GM21825 (cell line): ENCODE results near the gene GTF2A1L.
"Not testable (repeated sequence)": the region's sequence is repeated elsewhere in the genome, so short reads cannot be mapped to it uniquely, and the experiment has no call there.

ENCODE experiments used
- ATAC-seq: cut with Tn5 transposase; IDR thresholded peaks from one replicate; pipeline ENCODE4 v1.9.1; 2021; ENCODE audit warnings: mild to moderate bottlenecking, moderate library complexity; ENCODE audit not compliant: unreplicated experiment

The GTF2A1L gene, protein sequence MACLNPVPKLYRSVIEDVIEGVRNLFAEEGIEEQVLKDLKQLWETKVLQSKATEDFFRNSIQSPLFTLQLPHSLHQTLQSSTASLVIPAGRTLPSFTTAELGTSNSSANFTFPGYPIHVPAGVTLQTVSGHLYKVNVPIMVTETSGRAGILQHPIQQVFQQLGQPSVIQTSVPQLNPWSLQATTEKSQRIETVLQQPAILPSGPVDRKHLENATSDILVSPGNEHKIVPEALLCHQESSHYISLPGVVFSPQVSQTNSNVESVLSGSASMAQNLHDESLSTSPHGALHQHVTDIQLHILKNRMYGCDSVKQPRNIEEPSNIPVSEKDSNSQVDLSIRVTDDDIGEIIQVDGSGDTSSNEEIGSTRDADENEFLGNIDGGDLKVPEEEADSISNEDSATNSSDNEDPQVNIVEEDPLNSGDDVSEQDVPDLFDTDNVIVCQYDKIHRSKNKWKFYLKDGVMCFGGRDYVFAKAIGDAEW

DNA sequence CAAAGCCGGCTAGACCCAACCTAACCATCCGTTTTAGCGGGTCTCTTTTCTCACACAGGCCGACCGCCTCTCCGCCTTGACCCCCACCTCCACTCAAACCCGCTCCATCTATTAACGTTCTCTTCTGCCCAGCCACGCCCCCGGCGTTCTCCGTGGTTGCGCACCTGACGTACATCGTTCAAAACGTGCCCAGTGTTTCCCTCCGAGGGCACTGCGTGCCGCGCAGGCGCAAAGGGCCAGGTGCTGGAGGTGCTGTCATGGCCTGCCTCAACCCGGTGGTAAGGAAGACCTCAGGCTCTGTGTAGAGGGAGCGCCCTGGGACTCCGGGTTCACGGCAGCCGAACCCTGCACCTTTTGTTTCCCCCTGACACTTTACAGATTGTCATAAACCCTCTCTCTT lies at the start of gene GTF2A1L:
Gene GTF2A1L, plus strand, starts transcription at position 239 of the 400 bp plus-strand sequence. Its CDS starts 19 bp downstream, at position 258.
- ATAC-seq = no peak

DNA sequence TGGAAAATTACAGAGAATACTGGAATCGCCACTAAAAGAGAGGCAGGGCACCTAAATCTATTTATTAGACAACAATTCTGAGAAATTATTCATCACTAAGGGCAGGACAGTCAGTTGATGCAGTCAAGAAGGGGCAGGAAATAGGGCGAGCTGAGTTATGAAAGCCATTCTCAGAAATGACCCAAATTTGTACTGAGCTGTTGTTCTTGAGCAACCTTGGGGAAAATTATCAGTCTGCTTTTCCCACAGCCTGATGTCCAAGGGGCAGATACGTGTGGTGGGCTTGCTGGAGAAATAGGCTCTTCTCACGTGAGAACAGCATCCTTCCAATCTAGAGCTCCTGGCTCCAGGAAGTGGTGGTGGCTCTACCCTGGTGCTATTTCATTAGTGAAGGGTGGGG lies 49.1 kb upstream of the GTF2A1L start:
- no peak for ATAC-seq

DNA sequence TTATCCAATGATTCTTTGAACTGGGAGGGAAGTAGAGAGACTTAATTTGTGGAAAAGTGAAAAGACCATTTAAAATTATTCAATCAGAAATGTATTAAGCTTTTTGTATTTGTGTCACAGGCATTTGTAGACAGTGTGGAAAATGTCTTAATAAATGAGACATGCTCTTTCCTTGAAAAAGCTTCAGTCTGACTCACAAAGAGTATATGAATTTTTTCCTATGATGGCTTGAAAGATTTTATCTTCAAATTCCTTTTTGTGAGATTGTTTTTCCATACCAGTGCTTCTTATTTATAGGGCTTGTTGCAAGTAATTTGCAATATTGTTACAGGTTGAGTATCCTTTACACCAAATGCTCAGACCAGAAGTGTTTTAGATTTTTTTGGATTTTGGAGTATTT lies 48.2 kb upstream of the GTF2A1L start:
- ATAC-seq = no peak

DNA sequence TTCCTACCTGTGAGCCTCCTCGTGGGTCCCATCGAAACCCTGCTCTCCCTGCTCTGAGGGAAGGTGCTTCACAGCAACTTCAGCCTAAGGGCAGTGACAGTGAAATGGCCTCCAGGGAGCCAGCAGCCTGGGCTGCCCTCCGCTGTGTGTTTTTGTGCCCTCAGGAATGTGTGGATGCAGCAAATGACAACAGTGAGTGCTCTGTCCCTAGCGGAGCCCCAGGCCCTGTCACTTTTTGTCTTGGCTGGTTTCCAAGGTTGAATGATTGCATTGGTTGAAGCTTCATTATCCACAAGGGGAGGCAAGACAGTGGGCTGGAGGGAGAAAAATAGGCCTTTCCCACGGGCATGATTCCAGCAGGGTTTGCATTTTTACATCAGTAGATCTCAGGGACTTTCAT lies 44.8 kb upstream of the GTF2A1L start:
- no peak for ATAC-seq

DNA sequence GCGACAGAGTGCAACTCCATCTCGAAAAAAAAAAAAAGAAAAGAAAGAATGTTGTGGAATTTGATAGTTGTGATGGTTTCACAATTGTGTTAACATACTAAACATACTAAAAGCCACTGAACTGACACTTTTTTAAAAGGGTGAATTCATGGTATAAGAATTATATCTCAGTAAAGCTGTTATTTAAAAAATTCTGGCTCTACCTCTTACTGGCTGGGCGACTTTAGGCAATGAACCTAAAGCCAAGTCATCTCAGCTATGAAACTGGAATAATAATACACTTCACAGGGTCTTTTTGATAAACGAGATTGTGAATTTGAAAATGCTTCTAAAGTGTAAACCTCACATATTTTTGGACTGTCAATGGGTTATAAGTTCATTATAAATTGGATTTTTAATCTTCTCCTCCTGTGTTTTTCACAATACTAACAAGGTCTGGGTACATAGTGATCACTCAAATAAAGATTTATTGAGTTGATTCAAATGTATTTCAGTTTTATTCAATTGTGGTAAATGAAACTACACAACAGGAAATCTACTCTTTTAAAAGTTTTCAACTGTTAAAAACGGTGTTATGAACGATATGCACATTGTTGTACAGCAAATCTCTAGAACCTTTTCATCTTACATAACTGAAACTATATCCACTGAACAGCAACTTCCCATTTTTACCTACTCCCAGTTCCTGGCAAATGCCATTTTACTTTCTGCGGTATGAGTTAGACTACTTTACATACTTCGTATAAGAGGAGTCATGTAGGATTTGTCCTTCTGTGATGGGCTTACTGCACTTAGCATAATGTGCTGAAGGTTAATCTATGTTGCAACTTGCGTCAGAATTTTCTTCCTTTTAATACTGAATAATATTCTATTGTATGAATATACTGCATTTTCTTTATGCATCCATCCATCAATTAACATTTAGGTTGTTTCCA lies 43.0 kb upstream of the GTF2A1L start:
- ATAC-seq = no peak

DNA sequence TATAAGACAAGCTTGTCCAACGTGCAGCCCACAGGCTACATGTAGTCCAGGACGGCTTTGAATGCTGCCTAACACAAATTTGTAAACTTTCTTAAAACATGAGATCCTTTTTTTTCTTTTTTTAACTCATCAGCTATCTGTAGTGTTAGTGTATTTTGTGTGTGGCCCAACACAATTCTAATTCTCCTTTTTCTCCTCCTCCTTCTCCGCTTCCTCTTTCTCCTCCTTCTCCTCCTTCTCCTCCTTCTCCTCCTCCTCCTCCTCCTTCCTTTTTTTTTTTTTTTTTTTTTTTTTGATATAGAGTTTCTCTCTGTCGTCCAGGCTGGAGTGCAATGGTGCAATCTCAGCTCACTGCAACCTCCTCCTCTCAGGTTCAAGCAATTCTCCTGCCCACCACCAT lies 39.3 kb upstream of the GTF2A1L start:
- ATAC-seq = no peak

DNA sequence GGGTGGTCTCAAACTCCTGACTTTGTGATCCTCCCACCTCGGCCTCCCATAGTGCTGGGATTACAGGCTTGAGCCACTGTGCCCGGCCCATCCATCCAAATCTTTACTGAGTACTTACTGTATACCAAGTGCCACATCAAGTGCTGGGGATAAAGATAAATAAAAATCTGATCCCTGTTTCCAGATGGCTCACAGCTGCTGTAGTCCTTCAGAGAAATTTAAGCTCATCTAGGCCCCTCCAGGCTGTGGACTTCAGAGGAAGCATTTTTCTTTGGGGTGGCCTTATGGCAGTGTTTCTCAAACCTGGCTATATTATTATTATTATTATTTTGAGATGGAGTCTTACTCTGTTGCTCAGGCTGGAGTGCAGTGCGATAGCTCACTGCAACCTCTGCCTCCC lies 33.7 kb upstream of the GTF2A1L start:
- no peak for ATAC-seq

DNA sequence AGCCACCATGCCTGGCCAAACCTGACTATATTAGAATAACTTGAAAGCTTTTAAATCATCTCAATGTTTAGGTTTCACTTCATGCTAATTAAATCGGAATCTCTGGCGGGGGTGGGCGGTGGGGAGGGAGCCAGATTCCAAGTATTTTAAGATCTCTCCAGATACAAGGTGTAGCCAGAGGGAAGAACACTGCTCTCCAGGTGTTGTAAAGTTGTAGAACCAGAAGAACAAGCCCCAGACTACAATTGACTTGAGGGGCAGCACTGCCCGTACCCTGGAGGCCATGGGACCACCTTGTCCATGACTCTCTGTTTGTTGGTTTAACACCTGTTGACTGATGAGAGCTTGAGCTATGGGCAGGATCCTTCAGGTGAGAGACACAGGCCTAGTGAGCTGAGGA lies 33.1 kb upstream of the GTF2A1L start:
- ATAC-seq = no peak

DNA sequence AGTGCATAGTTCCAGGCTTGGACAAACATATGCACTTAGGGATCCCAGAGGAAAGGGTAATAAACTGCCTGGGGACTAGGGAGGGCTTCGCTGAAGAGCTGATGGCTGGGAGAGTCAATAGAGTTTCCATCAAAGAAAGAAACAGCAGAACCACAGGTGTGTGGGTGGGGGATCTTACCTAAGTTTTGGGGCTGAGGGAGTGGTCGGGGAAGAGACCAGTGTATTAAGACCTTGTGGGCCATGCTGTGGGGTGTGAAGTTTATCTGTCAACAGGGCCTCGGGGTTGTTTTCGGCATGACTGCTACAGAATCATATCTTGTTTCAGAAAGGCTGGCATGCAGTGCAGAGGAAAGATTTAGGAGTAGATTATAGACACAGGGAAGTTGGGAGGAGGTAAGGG lies 31.2 kb upstream of the GTF2A1L start:
- ATAC-seq = no peak

DNA sequence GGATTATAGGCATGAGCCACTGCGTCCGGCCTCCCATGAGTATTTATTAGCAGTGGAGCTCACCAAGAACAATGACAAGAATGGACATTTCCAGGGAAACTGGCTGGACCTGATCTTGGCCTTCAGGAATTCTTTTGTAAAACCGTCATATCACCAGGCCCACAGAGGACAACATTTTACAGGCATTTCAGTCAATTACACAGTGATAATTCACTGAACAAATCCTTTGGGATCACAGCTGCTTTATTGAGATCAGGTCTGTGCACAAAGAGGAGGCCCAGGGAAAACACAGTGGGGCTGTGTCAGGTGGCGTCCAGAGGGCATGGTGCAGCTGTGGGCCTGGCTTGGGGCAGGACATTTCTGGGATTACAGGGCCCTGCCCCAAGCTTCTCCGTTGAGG lies 30.1 kb upstream of the GTF2A1L start:
- no peak for ATAC-seq

DNA sequence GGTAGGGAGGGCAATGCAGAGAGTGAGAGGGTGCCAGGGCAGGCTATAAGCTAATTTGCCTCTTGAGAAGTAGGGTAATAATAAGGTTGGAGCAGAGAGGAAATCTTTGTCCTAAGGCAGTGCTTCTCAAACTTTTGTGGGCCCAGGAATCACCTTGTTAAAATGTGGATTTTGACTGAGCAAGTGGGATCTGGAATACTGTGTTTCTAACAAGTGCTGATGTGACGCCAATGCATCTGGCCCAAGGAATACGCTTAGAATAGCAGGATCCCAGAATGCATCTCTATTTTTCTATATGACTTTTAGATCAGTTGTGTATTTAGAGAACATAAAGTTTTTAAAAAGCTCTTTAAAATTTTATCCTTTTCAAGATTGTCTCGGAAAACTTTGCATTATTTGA lies 29.7 kb upstream of the GTF2A1L start:
- ATAC-seq = no peak

DNA sequence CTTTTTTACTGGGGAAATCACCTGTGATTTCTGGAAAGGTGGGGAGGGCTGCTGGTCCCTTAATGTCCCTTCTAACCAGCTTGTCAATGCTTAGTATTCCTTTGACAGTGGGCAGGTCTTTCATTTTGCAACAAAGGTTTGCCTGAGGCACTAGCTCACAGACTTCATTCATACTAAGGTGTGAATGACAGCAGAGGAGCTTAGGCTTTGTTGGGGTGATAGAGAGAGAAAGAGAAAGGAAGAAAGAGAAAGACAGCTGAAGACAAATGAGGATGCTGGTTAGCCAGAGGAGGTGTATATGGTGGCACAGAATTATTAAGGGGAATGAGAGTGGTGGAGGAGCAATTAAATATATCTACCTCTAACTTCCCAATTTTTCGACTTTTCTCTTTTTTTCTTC lies 28.9 kb upstream of the GTF2A1L start:
- no peak for ATAC-seq

DNA sequence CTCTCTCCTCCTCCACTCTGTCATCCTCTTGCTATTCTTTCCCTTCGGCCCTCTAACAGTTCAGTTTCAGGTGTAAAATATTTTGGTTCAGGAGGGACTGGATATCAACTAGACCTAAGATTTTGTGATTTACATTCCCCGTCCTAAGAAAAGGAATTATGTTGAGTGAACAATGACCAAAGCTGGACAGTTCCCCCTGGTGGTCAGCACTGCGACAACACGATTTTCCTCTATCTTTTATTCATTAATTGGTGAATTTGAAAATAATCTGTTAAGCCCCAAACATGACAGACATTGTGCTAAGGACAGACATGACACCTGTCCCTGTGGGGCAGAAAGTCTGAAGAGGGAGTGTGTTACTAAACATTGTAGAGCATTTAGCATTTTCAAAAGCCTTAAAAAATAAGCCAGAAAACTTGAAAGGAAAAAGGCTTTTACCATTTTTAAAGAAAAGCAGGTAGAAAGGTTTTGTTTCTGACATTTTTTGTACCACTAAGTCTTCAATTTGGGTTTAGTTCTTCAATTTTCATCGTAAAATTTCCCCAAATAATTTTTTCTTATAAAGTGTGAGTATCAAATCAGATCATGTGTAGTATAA lies 28.4 kb upstream of the GTF2A1L start:
- ATAC-seq = no peak

DNA sequence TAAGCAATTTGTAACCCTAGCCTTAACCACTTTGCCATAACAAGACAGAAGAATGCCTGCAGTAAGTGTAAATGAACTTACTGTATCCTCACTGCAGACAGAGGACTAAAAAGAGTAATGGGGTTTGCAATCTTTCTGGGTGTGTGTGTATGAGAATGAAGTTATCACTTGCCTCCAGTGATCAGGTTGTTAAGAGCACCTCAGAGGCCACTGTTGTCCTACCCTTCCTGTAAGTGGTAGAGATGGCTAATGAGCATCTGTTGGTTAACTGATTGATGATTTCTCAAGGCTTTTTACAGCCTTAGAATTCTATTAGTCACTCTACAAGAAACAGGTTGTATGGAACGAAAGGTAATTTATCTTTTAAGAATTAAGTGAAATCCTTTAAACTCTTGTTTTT lies 27.6 kb upstream of the GTF2A1L start:
- no peak for ATAC-seq

DNA sequence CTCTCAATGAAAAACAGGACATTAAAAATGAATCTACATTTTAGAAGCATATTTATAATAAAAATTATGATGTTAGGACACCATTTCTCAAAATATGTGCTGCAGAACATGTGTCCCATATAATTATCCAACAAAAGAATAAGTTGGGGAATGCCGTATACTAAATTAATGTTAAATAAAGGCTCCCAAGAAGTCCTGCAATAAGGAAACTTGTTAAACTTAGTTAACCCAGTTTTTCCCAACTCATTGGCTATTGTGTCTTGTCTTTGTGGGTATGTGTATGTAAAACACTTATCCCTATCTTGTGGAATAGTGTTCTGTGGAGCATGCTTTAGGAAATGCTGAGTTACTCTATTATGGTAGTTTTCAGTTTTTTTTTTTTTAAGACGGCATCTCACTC lies 25.6 kb upstream of the GTF2A1L start:
- no peak for ATAC-seq

DNA sequence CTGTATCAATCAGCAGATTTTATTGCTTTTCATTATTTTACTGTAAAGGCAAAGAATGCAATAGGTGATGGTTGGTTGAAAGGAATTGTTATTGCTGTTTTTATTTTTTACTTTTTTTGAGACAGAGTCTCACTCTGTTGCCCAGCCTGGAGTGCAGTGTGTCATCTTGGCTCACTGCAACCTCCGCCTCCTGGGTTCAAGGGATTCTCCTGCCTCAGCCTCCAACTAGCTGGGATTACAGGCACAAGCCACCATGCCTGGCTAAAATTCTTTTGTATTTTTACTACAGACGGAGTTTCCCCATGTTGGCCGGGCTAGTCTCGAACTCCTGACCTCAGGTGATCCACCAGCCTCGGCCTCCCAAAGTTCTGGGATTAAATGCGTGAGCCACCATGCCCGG lies 20.9 kb upstream of the GTF2A1L start:
- not testable (repeated sequence) for ATAC-seq

DNA sequence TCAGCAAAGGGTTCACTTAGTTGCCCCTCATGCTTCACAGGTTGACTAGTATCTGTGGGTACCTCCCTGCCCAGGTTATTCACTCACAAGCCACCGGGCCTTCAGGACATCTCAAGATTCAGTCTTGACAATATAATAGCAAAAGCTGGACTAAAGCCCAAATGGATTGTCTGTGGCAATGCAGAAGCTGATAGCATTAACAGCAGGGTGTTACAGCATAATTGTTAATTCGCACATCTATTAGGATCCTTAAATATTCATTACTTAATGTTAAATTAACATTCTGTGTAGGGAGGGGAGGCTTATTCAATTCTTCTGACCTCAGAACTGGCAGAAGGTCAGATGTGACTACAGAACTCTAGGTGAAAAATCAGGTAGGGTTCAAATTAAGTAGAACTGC lies 20.2 kb upstream of the GTF2A1L start:
- ATAC-seq = no peak

DNA sequence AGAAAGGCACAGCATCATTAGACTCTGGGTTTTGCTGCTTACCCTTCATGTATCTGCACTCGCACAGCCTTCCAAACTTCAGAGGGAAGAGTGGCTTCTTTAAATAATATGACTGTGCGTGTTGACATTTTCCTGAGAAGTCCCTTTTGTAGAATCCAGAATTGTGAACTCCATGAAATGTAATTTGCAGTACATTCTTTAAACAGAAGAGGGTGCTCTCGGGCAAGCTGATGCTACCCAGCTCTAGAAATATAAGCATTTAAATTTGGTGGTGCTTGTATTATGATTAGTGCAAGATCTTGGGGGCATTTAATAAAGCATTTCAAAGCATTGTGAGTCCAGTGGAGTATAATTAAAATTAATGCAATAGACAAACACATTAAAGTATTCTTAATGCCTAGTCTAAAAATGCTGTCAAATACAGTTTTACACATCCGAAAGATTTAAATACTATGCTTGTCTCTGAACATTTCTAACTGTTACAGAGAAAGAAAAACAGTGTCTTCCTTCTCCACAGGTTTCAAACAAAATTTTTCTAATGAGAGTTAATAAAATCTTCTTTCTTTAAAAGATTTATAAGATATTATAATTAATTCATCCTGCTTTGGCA lies 17.3 kb upstream of the GTF2A1L start:
- ATAC-seq = no peak

DNA sequence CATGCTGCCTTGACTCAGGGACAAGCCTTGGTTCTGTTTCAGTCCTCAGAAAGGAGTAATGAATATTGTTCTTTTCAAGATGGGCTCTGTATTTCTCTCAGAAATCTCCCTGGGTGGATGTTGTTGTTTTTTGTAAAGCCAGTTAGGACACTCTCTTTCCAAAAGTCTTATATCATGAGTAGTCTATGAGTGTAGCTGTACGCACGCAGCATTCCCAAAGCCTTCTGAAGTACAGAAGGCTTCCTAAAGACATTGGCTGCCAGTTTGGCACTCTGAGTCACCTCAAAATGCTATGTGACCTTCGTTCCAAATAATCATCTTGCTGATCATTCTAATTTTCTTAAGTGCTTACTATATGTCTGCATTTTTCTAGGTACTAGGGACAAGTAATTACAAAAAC lies 16.7 kb upstream of the GTF2A1L start:
- no peak for ATAC-seq

DNA sequence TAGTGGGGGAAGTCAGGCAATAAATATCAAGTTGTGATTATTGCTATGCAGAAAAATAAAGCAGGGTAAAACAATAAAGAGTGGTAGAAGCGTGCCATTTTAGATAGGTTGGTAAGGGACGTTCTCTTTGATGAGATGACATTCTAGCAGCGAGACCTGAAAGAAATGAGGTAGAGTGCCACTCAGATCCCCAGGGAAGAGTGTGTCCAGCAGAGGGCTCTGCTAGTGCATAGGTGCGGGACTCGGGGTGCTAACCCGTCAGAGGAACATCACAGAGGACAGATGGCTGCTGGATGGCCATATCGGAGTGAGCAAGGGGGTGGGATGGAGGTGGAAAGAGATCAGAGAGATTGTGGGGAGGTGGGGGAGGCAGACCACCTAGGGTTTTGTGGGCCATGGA lies 16.3 kb upstream of the GTF2A1L start:
- ATAC-seq = no peak
